ENCODE measurements around the gene NADSYN1. TPM values are rescaled to one million over a fixed set of nuclear protein-coding genes. Genes with fewer than 3 reads are reported as not detected.

The NADSYN1 gene
- total and polyA plus RNA-seq, 10 donors = 68.4 to 137 (median 105) TPM

DNA sequence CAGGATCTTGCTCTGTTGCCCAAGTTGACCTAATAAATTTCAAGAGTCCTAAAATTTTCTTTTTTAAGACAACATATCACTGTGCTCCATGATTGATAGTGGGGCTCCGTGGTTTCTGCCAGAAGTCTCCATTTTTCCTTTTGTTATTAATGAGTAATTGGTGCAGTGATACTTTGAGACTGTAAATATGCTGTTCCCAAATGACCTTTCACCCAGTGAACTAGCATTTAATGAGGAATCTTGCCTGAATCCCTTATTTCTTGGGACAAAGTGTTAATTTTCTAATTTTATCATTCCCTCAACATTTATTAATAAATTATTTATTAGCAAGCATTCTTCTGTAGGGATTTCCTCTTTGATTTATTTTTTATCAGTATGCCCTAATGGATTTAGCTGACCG lies 2.5 kb upstream of the NADSYN1 start:
- peaks cover 25 to 82% (median 67%) of the 10 kb centered on the region in 6 donors for H3K4me1 ChIP-seq
- peak overlapping the region in 6 of 8 donors; percentile 86 to 97 (median 92) for H3K27ac ChIP-seq
- WGBS, 5 donors = 70 to 74% (median 72%) methylated on average over 2 of the region's 2 CpGs

GRCh38 chr11:71450939-71451338 lies 2.1 kb upstream of the NADSYN1 start:
- Histone ChIP-seq H3K36me3 (peaks cover 0 to 14% (median 10%) of the 10 kb centered on the region in 6 donors), H3K27me3 (replicated peaks in 1 of 7) (no peaks in the 10 kb centered on the region), H3K9me3 (peaks cover 0 to 8% (median 5%) of the 10 kb centered on the region in 8 donors), H3K4me3 (no peak overlapping the region), H3K4me1 (peaks cover 25 to 86% (median 67%) of the 10 kb centered on the region in 6 donors), H3K27ac (peak overlapping the region in 7 of 8 donors; percentile 14 to 97 (median 92))
- DNase-seq = no peak
- TF ChIP-seq POLR2AphosphoS5 (IDR thresholded peaks at IDR 0.05) (no peak), POLR2A (IDR thresholded peaks at IDR 0.05) (no peak)
- TF ChIP-seq, protein P1, sequence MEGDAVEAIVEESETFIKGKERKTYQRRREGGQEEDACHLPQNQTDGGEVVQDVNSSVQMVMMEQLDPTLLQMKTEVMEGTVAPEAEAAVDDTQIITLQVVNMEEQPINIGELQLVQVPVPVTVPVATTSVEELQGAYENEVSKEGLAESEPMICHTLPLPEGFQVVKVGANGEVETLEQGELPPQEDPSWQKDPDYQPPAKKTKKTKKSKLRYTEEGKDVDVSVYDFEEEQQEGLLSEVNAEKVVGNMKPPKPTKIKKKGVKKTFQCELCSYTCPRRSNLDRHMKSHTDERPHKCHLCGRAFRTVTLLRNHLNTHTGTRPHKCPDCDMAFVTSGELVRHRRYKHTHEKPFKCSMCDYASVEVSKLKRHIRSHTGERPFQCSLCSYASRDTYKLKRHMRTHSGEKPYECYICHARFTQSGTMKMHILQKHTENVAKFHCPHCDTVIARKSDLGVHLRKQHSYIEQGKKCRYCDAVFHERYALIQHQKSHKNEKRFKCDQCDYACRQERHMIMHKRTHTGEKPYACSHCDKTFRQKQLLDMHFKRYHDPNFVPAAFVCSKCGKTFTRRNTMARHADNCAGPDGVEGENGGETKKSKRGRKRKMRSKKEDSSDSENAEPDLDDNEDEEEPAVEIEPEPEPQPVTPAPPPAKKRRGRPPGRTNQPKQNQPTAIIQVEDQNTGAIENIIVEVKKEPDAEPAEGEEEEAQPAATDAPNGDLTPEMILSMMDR (IDR thresholded peaks at IDR 0.05 in 8 of 11, conservative IDR thresholded peaks at IDR 0.05 in 3 of 11) = no peak
- intact Hi-C loops (cut with DNase I; ENCODE audit: low total_unique reads) = no loop called here
- WGBS, 5 donors = 82 to 93% (median 85%) methylated on average over 3 of the region's 3 CpGs

More for the DNA sequence above, 2.5 kb upstream of the NADSYN1 start:
- Histone ChIP-seq H3K4me3 (no peak overlapping the region), H3K36me3 (peaks cover 0 to 12% (median 6%) of the 10 kb centered on the region in 6 donors), H3K9me3 (peaks cover 0 to 12% (median 7%) of the 10 kb centered on the region in 8 donors), H3K27me3 (replicated peaks in 1 of 7) (no peaks in the 10 kb centered on the region)
- TF ChIP-seq, protein P1 (IDR thresholded peaks at IDR 0.05 in 8 of 11, conservative IDR thresholded peaks at IDR 0.05 in 3 of 11) = no peak
- no peak for TF ChIP-seq POLR2AphosphoS5 (IDR thresholded peaks at IDR 0.05)
- TF ChIP-seq POLR2A (IDR thresholded peaks at IDR 0.05) = no peak
- no peak for DNase-seq
- intact Hi-C loops (cut with DNase I; ENCODE audit: low total_unique reads) = no loop called here

- peak overlapping the region in 7 of 8 donors; percentile 88 to 94 (median 92) for H3K4me3 ChIP-seq
- H3K9me3 ChIP-seq = peaks cover 0 to under 1% (median 0%) of the 10 kb centered on the region in 8 donors
- TF ChIP-seq POLR2A (IDR thresholded peaks at IDR 0.05) = no peak
- TF ChIP-seq, protein P1 (IDR thresholded peaks at IDR 0.05 in 8 of 11, conservative IDR thresholded peaks at IDR 0.05 in 3 of 11) = no peak
- no peak for TF ChIP-seq POLR2AphosphoS5 (IDR thresholded peaks at IDR 0.05)
- peak overlapping the region; percentile 86 to 97 (median 92) for H3K27ac ChIP-seq
- no peaks in the 10 kb centered on the region for H3K27me3 ChIP-seq (replicated peaks in 1 of 7)
- H3K4me1 ChIP-seq = peaks cover 25 to 88% (median 67%) of the 10 kb centered on the region in 6 donors
- DNase-seq = no peak
- H3K36me3 ChIP-seq = peaks cover 0 to 22% (median 17%) of the 10 kb centered on the region in 6 donors
- intact Hi-C loops (cut with DNase I; ENCODE audit: low total_unique reads) = no loop called here
- WGBS, 5 donors = 43 to 61% (median 52%) methylated on average over 9 of the region's 9 CpGs
Observed at GRCh38 chr11:71451596-71452198, 1.3 kb upstream of the NADSYN1 start.

Data from spleen (tissue), 11 donors.